Measurements from ENCODE around the gene KCNC4.

DNA sequence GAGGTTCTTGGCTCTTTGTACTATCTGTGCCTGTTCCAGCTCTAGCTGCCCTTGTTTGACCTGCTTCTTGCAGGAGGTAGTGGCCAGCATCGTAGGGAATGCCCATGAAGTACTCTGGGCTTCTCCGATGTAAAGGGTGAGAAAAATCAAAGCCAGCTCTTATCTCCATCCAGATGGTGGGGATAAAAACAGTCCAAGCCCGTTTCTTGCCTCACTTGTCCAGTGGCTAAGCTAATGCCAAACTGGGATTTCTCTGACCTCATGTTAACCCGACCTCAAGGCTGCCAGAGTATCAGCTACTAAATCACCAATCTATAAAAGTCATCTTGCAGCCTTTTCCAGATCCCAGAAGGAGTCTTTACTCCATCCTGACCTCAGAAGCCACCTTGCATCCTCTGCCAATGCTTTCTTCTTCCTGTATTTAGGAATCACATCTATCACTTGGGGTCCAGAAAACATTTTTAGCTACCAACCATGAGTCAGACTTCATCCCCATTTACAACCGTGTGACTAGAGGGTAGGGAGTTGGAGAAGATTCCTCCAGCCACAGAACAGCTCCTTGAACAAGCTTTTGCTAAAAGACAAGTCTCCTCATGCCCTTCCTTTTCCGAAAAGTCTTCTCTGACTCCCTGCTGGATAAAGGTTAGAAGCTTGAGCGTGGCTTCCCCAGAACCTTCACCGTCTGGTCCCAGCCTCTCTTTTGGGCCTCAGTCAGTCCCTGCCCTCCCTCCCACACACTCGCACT, 35.9 kb downstream of the KCNC4 start:
- TF ChIP-seq, protein P1, sequence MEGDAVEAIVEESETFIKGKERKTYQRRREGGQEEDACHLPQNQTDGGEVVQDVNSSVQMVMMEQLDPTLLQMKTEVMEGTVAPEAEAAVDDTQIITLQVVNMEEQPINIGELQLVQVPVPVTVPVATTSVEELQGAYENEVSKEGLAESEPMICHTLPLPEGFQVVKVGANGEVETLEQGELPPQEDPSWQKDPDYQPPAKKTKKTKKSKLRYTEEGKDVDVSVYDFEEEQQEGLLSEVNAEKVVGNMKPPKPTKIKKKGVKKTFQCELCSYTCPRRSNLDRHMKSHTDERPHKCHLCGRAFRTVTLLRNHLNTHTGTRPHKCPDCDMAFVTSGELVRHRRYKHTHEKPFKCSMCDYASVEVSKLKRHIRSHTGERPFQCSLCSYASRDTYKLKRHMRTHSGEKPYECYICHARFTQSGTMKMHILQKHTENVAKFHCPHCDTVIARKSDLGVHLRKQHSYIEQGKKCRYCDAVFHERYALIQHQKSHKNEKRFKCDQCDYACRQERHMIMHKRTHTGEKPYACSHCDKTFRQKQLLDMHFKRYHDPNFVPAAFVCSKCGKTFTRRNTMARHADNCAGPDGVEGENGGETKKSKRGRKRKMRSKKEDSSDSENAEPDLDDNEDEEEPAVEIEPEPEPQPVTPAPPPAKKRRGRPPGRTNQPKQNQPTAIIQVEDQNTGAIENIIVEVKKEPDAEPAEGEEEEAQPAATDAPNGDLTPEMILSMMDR (IDR thresholded peaks at IDR 0.05): no peak
- no peak for TF ChIP-seq POLR2A (IDR thresholded peaks at IDR 0.05)
